ENCODE data around the gene CYSTM1.

CYSTM1 gene

GRCh38 chr5:140182075-140182711, 7.2 kb downstream of the CYSTM1 start:
- ChIA-PET CTCF (no interaction called here), POLR2A (no interaction called here)
- DNase-seq (ENCODE audit: extremely low spot score): no peak
- TF ChIP-seq TARDBP (IDR thresholded peaks at IDR 0.05) (no peak), SP1 (IDR thresholded peaks at IDR 0.05) (no peak), FOXM1 (IDR thresholded peaks at IDR 0.05; ENCODE audit: borderline replicate concordance) (no peak), L3MBTL2 (conservative IDR thresholded peaks at IDR 0.05) (no peak), ZNF384 (IDR thresholded peaks at IDR 0.05) (no peak), NFRKB (IDR thresholded peaks at IDR 0.05) (no peak), ELF4 (IDR thresholded peaks at IDR 0.05) (no peak)

- TF ChIP-seq SUZ12 (IDR thresholded peaks at IDR 0.05) (no peak), LEF1 (IDR thresholded peaks at IDR 0.05; ENCODE audit: borderline replicate concordance) (no peak), L3MBTL2 (conservative IDR thresholded peaks at IDR 0.05) (no peak), FOXM1 (IDR thresholded peaks at IDR 0.05; ENCODE audit: borderline replicate concordance) (no peak), FOXK2 (IDR thresholded peaks at IDR 0.05) (no peak), FOXA1 (IDR thresholded peaks at IDR 0.05) (no peak)
- no peak for DNase-seq (ENCODE audit: extremely low spot score)
- ChIA-PET POLR2A (no interaction called here), CTCF (no interaction called here)
Measured at GRCh38 chr5:140182803-140183367, 7.9 kb downstream of the CYSTM1 start.

GRCh38 chr5:140185409-140185808, 10.4 kb downstream of the CYSTM1 start:
- ChIA-PET POLR2A (interaction anchor here (0.5 kb wide), 1 partner anchor 23 kb away, joined by 4 read pairs; no protein-coding TSS in a partner anchor), CTCF (no interaction called here)
- no peak for DNase-seq (ENCODE audit: extremely low spot score)
- TF ChIP-seq ELF4 (IDR thresholded peaks at IDR 0.05) (no peak), HDGF (IDR thresholded peaks at IDR 0.05; ENCODE audit: borderline replicate concordance) (no peak), FOXK2 (IDR thresholded peaks at IDR 0.05) (no peak), SP1 (IDR thresholded peaks at IDR 0.05) (no peak), BHLHE40 (IDR thresholded peaks at IDR 0.05; ENCODE audit: borderline replicate concordance) (no peak), FOXA1 (IDR thresholded peaks at IDR 0.05) (no peak), L3MBTL2 (conservative IDR thresholded peaks at IDR 0.05) (no peak), PKNOX1 (IDR thresholded peaks at IDR 0.05) (no peak), CTBP1 (IDR thresholded peaks at IDR 0.05; ENCODE audit: borderline replicate concordance) (no peak), SUZ12 (IDR thresholded peaks at IDR 0.05) (no peak), NFRKB (IDR thresholded peaks at IDR 0.05) (no peak)

GRCh38 chr5:140186267-140186671, 11.3 kb downstream of the CYSTM1 start:
- TF ChIP-seq ELF4 (IDR thresholded peaks at IDR 0.05): no peak
- no peak for TF ChIP-seq SUZ12 (IDR thresholded peaks at IDR 0.05)
- no peak for TF ChIP-seq L3MBTL2 (conservative IDR thresholded peaks at IDR 0.05)
- no peak for TF ChIP-seq LEF1 (IDR thresholded peaks at IDR 0.05; ENCODE audit: borderline replicate concordance)
- no peak for TF ChIP-seq FOXM1 (IDR thresholded peaks at IDR 0.05; ENCODE audit: borderline replicate concordance)
- POLR2A ChIA-PET: no interaction called here
- CTCF ChIA-PET: interaction anchor here (1.2 to 1.4 kb wide), 2 partner anchors 54 to 165 kb away, joined by 3 read pairs; no protein-coding TSS in a partner anchor
- no peak for DNase-seq (ENCODE audit: extremely low spot score)

- CTCF ChIA-PET: no interaction called here
- POLR2A ChIA-PET: no interaction called here
- DNase-seq (ENCODE audit: extremely low spot score): no peak
- no peak for TF ChIP-seq ELF4 (IDR thresholded peaks at IDR 0.05)
- TF ChIP-seq ARNT (IDR thresholded peaks at IDR 0.05): no peak
- no peak for TF ChIP-seq L3MBTL2 (conservative IDR thresholded peaks at IDR 0.05)
- no peak for TF ChIP-seq TARDBP (IDR thresholded peaks at IDR 0.05)
- TF ChIP-seq CTBP1 (IDR thresholded peaks at IDR 0.05; ENCODE audit: borderline replicate concordance): no peak
- no peak for TF ChIP-seq ZNF384 (IDR thresholded peaks at IDR 0.05)
- TF ChIP-seq PKNOX1 (IDR thresholded peaks at IDR 0.05): no peak
- TF ChIP-seq LEF1 (IDR thresholded peaks at IDR 0.05; ENCODE audit: borderline replicate concordance): no peak
- no peak for TF ChIP-seq FOXM1 (IDR thresholded peaks at IDR 0.05; ENCODE audit: borderline replicate concordance)
- TF ChIP-seq NFRKB (IDR thresholded peaks at IDR 0.05): no peak
- TF ChIP-seq SUZ12 (IDR thresholded peaks at IDR 0.05): no peak
- TF ChIP-seq FOXK2 (IDR thresholded peaks at IDR 0.05): no peak
- TF ChIP-seq SP1 (IDR thresholded peaks at IDR 0.05): no peak
- no peak for TF ChIP-seq BHLHE40 (IDR thresholded peaks at IDR 0.05; ENCODE audit: borderline replicate concordance)
- no peak for TF ChIP-seq HDGF (IDR thresholded peaks at IDR 0.05; ENCODE audit: borderline replicate concordance)
- TF ChIP-seq FOXA1 (IDR thresholded peaks at IDR 0.05): no peak
Measured at GRCh38 chr5:140189253-140189652, 14.3 kb downstream of the CYSTM1 start.

- no peak for DNase-seq (ENCODE audit: extremely low spot score)
- ChIA-PET CTCF (interaction anchor here (0.9 kb wide), 1 partner anchor 166 kb away, joined by 3 read pairs; no protein-coding TSS in a partner anchor), POLR2A (no interaction called here)
- TF ChIP-seq NFRKB (IDR thresholded peaks at IDR 0.05): no peak
Measured at GRCh38 chr5:140189977-140190871, 15.2 kb downstream of the CYSTM1 start.

- no peak for DNase-seq (ENCODE audit: extremely low spot score)
- CTCF ChIA-PET: interaction anchor here (0.6 to 0.9 kb wide), 2 partner anchors 165 to 221 kb away, joined by 3 to 7 read pairs; no protein-coding TSS in a partner anchor
- TF ChIP-seq HDGF (IDR thresholded peaks at IDR 0.05; ENCODE audit: borderline replicate concordance) (no peak), SUZ12 (IDR thresholded peaks at IDR 0.05) (no peak), NFRKB (IDR thresholded peaks at IDR 0.05) (no peak), ELF4 (IDR thresholded peaks at IDR 0.05) (no peak), L3MBTL2 (conservative IDR thresholded peaks at IDR 0.05) (no peak), BHLHE40 (IDR thresholded peaks at IDR 0.05; ENCODE audit: borderline replicate concordance) (no peak), SP1 (IDR thresholded peaks at IDR 0.05) (no peak), TARDBP (IDR thresholded peaks at IDR 0.05) (no peak), LEF1 (IDR thresholded peaks at IDR 0.05; ENCODE audit: borderline replicate concordance) (no peak), CTBP1 (IDR thresholded peaks at IDR 0.05; ENCODE audit: borderline replicate concordance) (no peak), ARNT (IDR thresholded peaks at IDR 0.05) (no peak), FOXM1 (IDR thresholded peaks at IDR 0.05; ENCODE audit: borderline replicate concordance) (no peak), ZNF384 (IDR thresholded peaks at IDR 0.05) (no peak), PKNOX1 (IDR thresholded peaks at IDR 0.05) (no peak), FOXK2 (IDR thresholded peaks at IDR 0.05) (no peak), FOXA1 (IDR thresholded peaks at IDR 0.05) (no peak)
- POLR2A ChIA-PET: no interaction called here
Measured at GRCh38 chr5:140190872-140191218, 15.9 kb downstream of the CYSTM1 start.

All from HEK293T (cell line).